Memory B cell (primary cell): ENCODE data around the gene GFM1.

ENCODE experiments used
- ATAC-seq: fragments of 150-1000 bp; cut with Tn5 transposase; 2 replicates; pipeline ENCODE4 v1.10.0; 2021; ENCODE audit warnings: low read depth, mild to moderate bottlenecking, moderate library complexity
- DNase-seq, 2 donors: peaks; one replicate each; pipeline ENCODE4 v3.0.0; 2022; ENCODE audit warnings: low spot score in 2 of 2
- H3K27ac Mint-ChIP-seq: one replicate; pipeline ENCODE4 v1.8.0; 2022; ENCODE audit warnings: mild to moderate bottlenecking, moderate library complexity, mixed read lengths
- H3K27me3 Mint-ChIP-seq: one replicate; pipeline ENCODE4 v1.8.0; 2022; ENCODE audit warnings: mixed read lengths
- H3K36me3 Mint-ChIP-seq: one replicate; pipeline ENCODE4 v1.8.0; 2022; ENCODE audit warnings: mild to moderate bottlenecking, mixed read lengths
- H3K4me1 Mint-ChIP-seq: one replicate; pipeline ENCODE4 v1.8.0; 2022; ENCODE audit warnings: mixed read lengths
- H3K4me3 Mint-ChIP-seq: one replicate; pipeline ENCODE4 v1.8.0; 2022; ENCODE audit warnings: mild to moderate bottlenecking, moderate library complexity, mixed read lengths
- H3K9me3 Mint-ChIP-seq: one replicate; pipeline ENCODE4 v1.8.0; 2022; ENCODE audit warnings: mixed read lengths

The GFM1 gene

DNA sequence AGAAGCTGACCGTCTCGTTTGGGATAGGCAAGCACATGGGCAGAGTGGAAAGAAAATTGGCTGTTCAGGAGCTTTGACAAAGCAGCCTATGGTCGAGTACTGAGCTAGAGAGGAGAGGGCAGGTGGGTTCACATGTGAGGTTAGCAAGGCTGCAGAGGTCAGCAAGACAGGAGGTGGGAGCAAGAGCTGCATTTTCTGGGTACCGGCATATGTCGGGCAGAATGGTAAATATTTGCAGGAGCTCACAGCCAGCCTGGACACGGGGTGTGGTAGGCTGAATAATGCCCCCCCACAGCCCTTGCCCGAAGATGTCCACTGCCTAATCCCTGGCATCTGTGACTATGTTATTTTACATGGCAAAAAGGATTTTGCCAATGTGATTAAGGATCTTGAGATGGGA is 79.7 kb downstream of the GFM1 start:
- no peak for DNase-seq
- Mint-ChIP-seq H3K27me3 (no peaks in the 10 kb centered on the region), H3K27ac (peak overlapping the region; percentile 87), H3K4me3 (no peak overlapping the region), H3K9me3 (no peaks in the 10 kb centered on the region), H3K4me1 (peaks cover 13% of the 10 kb centered on the region), H3K36me3 (peaks cover 7% of the 10 kb centered on the region)
- ATAC-seq = no peak

DNA sequence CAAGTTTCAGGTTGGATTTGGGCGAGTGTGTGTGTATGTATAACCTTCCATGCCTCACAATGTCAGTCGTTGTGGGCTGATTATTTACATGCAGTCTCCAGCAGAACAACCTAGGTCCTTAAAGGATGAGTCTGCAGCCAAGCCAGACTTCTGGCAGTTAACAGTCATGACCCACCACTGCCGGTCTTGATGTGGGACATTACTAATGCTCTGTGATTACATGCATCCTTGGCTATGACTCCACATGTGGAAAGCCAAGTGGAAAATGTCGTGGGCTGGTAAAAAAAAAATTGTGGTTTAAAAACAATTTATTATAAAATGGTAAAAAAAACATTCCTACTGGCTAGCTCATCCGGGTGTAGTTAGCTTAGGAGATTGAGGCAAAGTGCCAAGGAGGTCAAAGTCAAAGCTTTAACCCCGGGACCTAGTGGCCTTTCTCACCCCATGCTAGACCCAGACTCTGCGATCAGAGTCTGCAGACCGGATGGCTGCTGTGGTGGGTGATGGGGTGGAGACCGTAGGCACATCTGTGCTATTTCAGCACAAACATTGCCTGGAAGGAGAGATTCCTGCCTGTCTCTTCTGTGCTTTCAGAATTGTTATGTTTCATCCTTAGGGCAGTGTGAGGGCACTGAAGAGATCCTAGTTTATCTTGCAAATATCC is 81.2 kb downstream of the GFM1 start:
- Mint-ChIP-seq H3K4me1 (peaks cover 15% of the 10 kb centered on the region), H3K9me3 (no peaks in the 10 kb centered on the region), H3K36me3 (peaks cover 6% of the 10 kb centered on the region), H3K4me3 (no peak overlapping the region), H3K27me3 (peaks cover 2% of the 10 kb centered on the region), H3K27ac (peak overlapping the region; percentile 79)
- ATAC-seq (no peak), DNase-seq (no peak)

DNA sequence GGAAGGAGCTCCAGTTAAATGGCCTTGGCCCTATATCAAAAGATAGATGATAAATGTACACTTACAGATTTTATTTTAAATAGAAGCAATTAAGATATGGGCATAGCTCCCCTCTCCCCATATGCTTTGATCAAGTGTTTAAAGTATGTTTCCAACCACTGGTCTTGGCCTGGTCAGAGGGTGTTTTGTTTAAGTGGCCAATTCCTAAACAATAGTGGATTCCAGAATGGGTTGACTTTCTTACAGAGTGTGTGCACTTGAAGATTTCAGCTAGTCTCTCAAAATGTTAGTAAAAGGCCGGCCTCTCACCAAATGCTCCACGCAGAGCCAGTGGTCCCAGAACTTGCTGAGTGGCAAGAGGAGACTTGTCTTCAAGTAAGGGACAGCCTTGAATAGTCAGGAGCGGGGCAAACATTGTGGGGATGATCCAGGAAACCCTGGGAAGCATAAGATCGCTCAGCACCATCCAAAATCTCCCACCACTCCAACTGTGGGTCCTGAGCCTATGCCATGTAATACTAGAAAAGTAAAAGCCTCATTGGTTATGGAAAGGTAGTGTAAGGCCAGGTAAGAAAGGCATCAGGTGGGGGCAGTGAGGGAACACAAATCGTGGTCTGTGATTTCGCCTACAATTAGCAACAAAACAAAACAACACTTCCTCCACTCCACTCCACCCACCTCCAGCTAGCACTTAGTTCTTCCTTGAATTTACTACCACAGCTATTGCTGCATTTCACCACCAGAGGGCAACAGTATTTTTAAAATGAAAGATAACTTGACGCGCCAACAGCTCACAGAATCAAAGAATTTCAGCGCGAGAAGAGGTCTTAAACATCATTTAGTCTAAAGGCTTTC is 83.1 kb downstream of the GFM1 start:
- Mint-ChIP-seq H3K4me1 (peaks cover 13% of the 10 kb centered on the region), H3K36me3 (peaks cover 2% of the 10 kb centered on the region), H3K9me3 (no peaks in the 10 kb centered on the region), H3K27ac (peak overlapping the region; percentile 63), H3K27me3 (peaks cover 2% of the 10 kb centered on the region), H3K4me3 (peak overlapping the region; percentile 54)
- peak; percentile 60 for ATAC-seq
- peak; percentile 27 to 52 for DNase-seq

DNA sequence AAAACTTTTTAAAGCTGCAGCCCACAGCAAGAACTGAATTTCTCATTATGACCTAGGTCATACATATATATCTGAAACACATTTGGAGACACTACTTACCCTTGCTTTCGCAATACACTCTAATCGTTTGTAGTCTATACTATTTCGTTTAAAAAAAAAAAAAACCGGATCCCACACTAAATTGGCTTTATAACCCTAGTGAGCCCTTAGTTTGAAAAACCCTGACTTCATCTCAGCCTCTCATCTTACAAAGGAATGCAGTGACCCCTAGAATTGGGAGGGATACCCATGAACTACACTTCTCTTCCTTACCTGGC is 83.7 kb downstream of the GFM1 start:
- Mint-ChIP-seq H3K27me3 (peaks cover 2% of the 10 kb centered on the region), H3K36me3 (peaks cover 2% of the 10 kb centered on the region), H3K9me3 (no peaks in the 10 kb centered on the region), H3K27ac (no peak overlapping the region), H3K4me3 (peak overlapping the region; percentile 54), H3K4me1 (peaks cover 10% of the 10 kb centered on the region)
- ATAC-seq (no peak), DNase-seq (no peak)

DNA sequence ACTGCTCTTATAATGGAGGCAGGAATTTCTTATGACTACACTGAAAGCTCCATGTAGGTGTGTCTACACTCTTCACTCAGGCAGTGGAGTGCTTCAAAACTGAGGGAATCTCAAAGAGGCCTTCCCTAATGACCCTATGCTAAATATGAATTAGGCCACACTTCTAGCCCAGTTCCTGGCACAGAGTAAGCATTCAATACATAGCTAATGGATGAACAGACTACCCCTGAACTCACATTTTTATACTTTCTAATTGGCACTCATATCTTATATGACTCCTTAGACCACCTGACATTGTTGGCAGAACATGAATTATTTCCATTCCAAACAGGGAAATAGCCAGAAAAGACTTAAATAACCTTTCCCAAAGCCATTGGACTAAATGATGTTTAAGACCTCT is 84.5 kb downstream of the GFM1 start:
- Mint-ChIP-seq H3K27me3 (peaks cover 2% of the 10 kb centered on the region), H3K4me3 (no peak overlapping the region), H3K9me3 (no peaks in the 10 kb centered on the region), H3K4me1 (peaks cover 9% of the 10 kb centered on the region), H3K36me3 (peaks cover 2% of the 10 kb centered on the region), H3K27ac (no peak overlapping the region)
- DNase-seq (no peak), ATAC-seq (no peak)

- peaks cover 2% of the 10 kb centered on the region for H3K27me3 Mint-ChIP-seq
- H3K9me3 Mint-ChIP-seq = peaks cover 2% of the 10 kb centered on the region
- H3K4me3 Mint-ChIP-seq = peak overlapping the region; percentile 66
- no peak overlapping the region for H3K27ac Mint-ChIP-seq
- H3K36me3 Mint-ChIP-seq = peaks cover 5% of the 10 kb centered on the region
- peaks cover 9% of the 10 kb centered on the region for H3K4me1 Mint-ChIP-seq
- DNase-seq = no peak
- ATAC-seq = no peak
Observed at GRCh38 chr3:158731486-158731885, 87.2 kb downstream of the GFM1 start.

- Mint-ChIP-seq H3K27me3 (peaks cover 2% of the 10 kb centered on the region), H3K4me3 (peak within 1 kb of the TSS; percentile 66), H3K27ac (no peak within 1 kb of the TSS), H3K4me1 (peaks cover 9% of the 10 kb centered on the region), H3K36me3 (peaks cover 5% of the 10 kb centered on the region), H3K9me3 (peaks cover 2% of the 10 kb centered on the region)
- ATAC-seq (peak; percentile 32), DNase-seq (peak in 1 of 2 donors; percentile 18)
Observed at GRCh38 chr3:158731938-158732855, 87.9 kb downstream of the GFM1 start, which contains the start of gene RARRES1. Gene RARRES1, minus strand, starts transcription at chr3:158732457. Its CDS starts 42 bp downstream, at chr3:158732415.

DNA sequence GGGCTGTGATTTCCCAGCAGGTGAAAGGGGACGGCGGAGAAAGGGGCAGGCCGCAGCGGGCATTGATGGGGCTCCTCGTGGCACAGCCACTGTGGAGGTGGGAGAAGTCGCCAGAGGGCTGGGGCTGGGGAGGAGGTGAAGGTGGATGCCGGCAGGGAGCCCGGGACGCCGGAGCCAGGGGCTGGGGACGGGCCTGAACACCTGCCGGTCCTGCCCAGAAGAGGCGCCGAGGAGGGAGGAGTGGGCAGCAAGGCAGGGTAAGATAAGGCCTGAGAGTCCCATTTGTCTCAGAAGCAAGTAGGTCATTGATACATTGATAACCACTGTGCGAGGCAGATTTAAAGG is 88.5 kb downstream of the GFM1 start:
- H3K27me3 Mint-ChIP-seq = peaks cover 2% of the 10 kb centered on the region
- ATAC-seq = no peak
- H3K27ac Mint-ChIP-seq = no peak overlapping the region
- H3K36me3 Mint-ChIP-seq = peaks cover 8% of the 10 kb centered on the region
- peaks cover 5% of the 10 kb centered on the region for H3K9me3 Mint-ChIP-seq
- H3K4me1 Mint-ChIP-seq = peaks cover 5% of the 10 kb centered on the region
- no peak for DNase-seq
- H3K4me3 Mint-ChIP-seq = peak overlapping the region; percentile 53

GRCh38 chr3:158733656-158734055 is 89.3 kb downstream of the GFM1 start:
- Mint-ChIP-seq H3K9me3 (peaks cover 5% of the 10 kb centered on the region), H3K36me3 (peaks cover 8% of the 10 kb centered on the region), H3K27me3 (peaks cover 2% of the 10 kb centered on the region), H3K4me3 (no peak overlapping the region), H3K27ac (no peak overlapping the region), H3K4me1 (peaks cover 2% of the 10 kb centered on the region)
- DNase-seq (no peak), ATAC-seq (no peak)

- H3K4me1 Mint-ChIP-seq = no peaks in the 10 kb centered on the region
- no peak overlapping the region for H3K4me3 Mint-ChIP-seq
- peaks cover 6% of the 10 kb centered on the region for H3K36me3 Mint-ChIP-seq
- peaks cover 5% of the 10 kb centered on the region for H3K9me3 Mint-ChIP-seq
- no peak overlapping the region for H3K27ac Mint-ChIP-seq
- ATAC-seq (no peak), DNase-seq (no peak)
- no peaks in the 10 kb centered on the region for H3K27me3 Mint-ChIP-seq
Observed at GRCh38 chr3:158735296-158736033, 91.1 kb downstream of the GFM1 start.

DNA sequence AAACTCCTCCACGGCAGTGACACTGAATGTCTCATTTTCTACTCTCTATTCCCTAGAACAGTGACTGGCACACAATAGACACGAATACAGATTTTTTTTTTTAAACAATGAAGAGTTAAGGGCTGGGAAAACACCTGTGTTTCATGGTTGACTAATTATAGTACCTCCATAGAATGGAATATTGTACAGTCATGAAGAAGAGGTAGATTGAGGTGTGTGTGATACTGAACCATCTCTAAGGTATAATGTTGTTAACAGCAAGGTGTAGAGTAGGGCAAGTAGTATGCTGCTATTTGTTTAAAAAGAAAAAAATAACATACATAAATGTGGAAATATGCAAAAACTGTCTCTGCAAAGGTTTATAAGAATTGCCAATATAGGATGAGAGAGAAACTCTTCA is 93.1 kb downstream of the GFM1 start:
- no peak for DNase-seq
- no peak overlapping the region for H3K4me3 Mint-ChIP-seq
- no peak overlapping the region for H3K27ac Mint-ChIP-seq
- no peaks in the 10 kb centered on the region for H3K27me3 Mint-ChIP-seq
- ATAC-seq = no peak
- H3K4me1 Mint-ChIP-seq = no peaks in the 10 kb centered on the region
- H3K36me3 Mint-ChIP-seq = peaks cover 9% of the 10 kb centered on the region
- peaks cover 5% of the 10 kb centered on the region for H3K9me3 Mint-ChIP-seq

DNA sequence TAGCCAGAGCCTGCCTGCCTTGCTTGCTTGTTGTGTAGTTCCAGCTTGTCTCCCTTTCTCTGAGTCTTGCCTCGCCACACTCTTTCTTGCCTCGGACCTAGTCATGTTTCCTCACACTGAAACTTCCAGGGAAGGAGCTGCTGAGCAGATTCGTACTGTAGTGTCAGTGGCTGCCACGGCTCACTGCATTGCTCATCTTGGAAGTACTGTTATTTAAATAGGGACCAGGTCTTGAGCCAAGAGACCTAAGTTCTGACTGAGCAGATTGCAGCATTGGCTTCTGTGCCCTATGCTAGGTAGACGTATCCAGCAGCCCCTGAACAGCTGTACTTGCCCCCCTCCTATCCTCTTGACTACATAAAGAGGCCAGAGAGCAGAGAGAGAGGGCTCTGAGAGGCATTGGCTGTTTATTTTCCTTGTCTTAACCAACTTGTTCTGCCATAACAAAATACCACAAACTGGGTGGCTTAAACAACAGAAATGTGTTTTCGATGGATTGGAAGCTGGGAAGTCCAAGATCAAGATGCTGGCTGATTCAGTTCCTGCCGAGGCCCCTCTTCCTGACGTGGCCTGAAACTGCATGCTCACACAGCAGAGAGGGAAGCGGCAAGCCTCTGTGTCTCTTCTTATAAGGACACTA is 93.8 kb downstream of the GFM1 start:
- Mint-ChIP-seq H3K36me3 (peaks cover 9% of the 10 kb centered on the region), H3K27me3 (no peaks in the 10 kb centered on the region), H3K4me1 (no peaks in the 10 kb centered on the region), H3K9me3 (peaks cover 5% of the 10 kb centered on the region), H3K27ac (no peak overlapping the region), H3K4me3 (no peak overlapping the region)
- ATAC-seq (no peak), DNase-seq (no peak)

- peaks cover 5% of the 10 kb centered on the region for H3K9me3 Mint-ChIP-seq
- ATAC-seq (no peak), DNase-seq (no peak)
- peaks cover 10% of the 10 kb centered on the region for H3K36me3 Mint-ChIP-seq
- H3K27ac Mint-ChIP-seq = no peak overlapping the region
- H3K27me3 Mint-ChIP-seq = no peaks in the 10 kb centered on the region
- H3K4me1 Mint-ChIP-seq = peaks cover 2% of the 10 kb centered on the region
- H3K4me3 Mint-ChIP-seq = no peak overlapping the region
Observed at GRCh38 chr3:158738653-158739052, 94.3 kb downstream of the GFM1 start.
